Measurements from ENCODE around the gene ARMH2. TPM values are rescaled to one million over a fixed set of nuclear protein-coding genes. Genes with fewer than 3 reads are reported as not detected.

Gene ARMH2
- total and polyA plus RNA-seq, 9 of the 15 experiments (the other 6 are each of a cell fraction or from before 2014, with no cell fraction given) = not detected

DNA sequence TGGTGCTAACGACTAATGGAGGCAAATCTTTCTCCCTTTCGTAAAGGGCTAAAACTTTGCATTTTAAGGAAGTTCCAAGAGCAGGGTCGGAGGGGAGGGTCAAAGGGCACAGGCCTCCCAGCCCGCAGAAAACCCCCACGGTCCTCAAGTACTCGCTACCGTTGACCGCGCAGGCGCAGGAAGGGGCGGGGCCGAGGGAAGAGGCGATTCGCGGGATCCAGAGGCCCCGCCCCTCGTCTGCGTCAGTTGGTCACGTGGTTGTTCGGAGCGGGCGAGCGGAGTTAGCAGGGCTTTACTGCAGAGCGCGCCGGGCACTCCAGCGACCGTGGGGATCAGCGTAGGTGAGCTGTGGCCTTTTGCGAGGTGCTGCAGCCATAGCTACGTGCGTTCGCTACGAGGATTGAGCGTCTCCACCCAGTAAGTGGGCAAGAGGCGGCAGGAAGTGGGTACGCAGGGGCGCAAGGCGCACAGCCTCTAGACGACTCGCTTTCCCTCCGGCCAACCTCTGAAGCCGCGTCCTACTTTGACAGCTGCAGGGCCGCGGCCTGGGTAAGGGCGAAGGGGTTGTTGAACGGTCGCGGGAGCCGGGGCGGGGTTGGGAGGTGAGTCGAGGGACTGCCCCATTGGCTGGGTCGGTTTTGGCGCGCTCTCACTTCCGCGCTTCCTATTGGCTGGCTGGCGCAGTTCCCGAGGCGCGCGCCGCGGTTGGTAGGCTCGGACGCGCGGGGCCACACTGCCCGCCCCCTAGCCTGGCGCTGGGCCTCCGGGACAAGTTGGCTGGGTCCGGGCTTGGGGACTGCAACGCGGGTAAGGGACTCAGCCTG is 23.8 kb downstream of the ARMH2 start, which contains the start of gene GMNN (continued):
- TF ChIP-seq ZNF830 (CRISPR knock-in tag; IDR thresholded peaks at IDR 0.05) (peak; percentile 88), KAT8 (IDR thresholded peaks at IDR 0.05; ENCODE audit: low read depth) (no peak), ZNF175 (CRISPR knock-in tag; IDR thresholded peaks at IDR 0.05; ENCODE audit: low read depth) (no peak), FOS (IDR thresholded peaks at IDR 0.05; ENCODE audit: extremely low read depth, insufficient read length) (peak; percentile 85), TSC22D4 (tag; IDR thresholded peaks at IDR 0.05) (no peak), SAFB2 (IDR thresholded peaks at IDR 0.05; ENCODE audit: borderline replicate concordance, low read depth, low read length, severe bottlenecking) (no peak), HNRNPLL (IDR thresholded peaks at IDR 0.05; ENCODE audit: low read depth, low read length, poor library complexity, severe bottlenecking) (peak; percentile 54), NRF1 (conservative IDR thresholded peaks at IDR 0.05 in 1 of 2, IDR thresholded peaks at IDR 0.05 in 1 of 2) (peak; percentile 96), MCM3 (IDR thresholded peaks at IDR 0.05) (no peak), NFATC3 (IDR thresholded peaks at IDR 0.05) (no peak), ELF4 (CRISPR knock-in tag; IDR thresholded peaks at IDR 0.05) (peak; percentile 26; the same call in 1 of the 2 replicates)
- TF ChIP-seq, protein P1, sequence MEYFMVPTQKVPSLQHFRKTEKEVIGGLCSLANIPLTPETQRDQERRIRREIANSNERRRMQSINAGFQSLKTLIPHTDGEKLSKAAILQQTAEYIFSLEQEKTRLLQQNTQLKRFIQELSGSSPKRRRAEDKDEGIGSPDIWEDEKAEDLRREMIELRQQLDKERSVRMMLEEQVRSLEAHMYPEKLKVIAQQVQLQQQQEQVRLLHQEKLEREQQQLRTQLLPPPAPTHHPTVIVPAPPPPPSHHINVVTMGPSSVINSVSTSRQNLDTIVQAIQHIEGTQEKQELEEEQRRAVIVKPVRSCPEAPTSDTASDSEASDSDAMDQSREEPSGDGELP (CRISPR knock-in tag; IDR thresholded peaks at IDR 0.05; ENCODE audit: borderline replicate concordance) = peak; percentile 93; the same call in 1 of the 2 replicates
- TF ChIP-seq, protein P2, sequence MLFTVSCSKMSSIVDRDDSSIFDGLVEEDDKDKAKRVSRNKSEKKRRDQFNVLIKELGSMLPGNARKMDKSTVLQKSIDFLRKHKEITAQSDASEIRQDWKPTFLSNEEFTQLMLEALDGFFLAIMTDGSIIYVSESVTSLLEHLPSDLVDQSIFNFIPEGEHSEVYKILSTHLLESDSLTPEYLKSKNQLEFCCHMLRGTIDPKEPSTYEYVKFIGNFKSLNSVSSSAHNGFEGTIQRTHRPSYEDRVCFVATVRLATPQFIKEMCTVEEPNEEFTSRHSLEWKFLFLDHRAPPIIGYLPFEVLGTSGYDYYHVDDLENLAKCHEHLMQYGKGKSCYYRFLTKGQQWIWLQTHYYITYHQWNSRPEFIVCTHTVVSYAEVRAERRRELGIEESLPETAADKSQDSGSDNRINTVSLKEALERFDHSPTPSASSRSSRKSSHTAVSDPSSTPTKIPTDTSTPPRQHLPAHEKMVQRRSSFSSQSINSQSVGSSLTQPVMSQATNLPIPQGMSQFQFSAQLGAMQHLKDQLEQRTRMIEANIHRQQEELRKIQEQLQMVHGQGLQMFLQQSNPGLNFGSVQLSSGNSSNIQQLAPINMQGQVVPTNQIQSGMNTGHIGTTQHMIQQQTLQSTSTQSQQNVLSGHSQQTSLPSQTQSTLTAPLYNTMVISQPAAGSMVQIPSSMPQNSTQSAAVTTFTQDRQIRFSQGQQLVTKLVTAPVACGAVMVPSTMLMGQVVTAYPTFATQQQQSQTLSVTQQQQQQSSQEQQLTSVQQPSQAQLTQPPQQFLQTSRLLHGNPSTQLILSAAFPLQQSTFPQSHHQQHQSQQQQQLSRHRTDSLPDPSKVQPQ (CRISPR knock-in tag; IDR thresholded peaks at IDR 0.05; ENCODE audit: borderline replicate concordance) = no peak
- TF ChIP-seq, protein P3, sequence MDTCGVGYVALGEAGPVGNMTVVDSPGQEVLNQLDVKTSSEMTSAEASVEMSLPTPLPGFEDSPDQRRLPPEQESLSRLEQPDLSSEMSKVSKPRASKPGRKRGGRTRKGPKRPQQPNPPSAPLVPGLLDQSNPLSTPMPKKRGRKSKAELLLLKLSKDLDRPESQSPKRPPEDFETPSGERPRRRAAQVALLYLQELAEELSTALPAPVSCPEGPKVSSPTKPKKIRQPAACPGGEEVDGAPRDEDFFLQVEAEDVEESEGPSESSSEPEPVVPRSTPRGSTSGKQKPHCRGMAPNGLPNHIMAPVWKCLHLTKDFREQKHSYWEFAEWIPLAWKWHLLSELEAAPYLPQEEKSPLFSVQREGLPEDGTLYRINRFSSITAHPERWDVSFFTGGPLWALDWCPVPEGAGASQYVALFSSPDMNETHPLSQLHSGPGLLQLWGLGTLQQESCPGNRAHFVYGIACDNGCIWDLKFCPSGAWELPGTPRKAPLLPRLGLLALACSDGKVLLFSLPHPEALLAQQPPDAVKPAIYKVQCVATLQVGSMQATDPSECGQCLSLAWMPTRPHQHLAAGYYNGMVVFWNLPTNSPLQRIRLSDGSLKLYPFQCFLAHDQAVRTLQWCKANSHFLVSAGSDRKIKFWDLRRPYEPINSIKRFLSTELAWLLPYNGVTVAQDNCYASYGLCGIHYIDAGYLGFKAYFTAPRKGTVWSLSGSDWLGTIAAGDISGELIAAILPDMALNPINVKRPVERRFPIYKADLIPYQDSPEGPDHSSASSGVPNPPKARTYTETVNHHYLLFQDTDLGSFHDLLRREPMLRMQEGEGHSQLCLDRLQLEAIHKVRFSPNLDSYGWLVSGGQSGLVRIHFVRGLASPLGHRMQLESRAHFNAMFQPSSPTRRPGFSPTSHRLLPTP (IDR thresholded peaks at IDR 0.05; ENCODE audit: borderline replicate concordance, extremely low read depth, insufficient read length) = no peak
- TF ChIP-seq, protein P4, sequence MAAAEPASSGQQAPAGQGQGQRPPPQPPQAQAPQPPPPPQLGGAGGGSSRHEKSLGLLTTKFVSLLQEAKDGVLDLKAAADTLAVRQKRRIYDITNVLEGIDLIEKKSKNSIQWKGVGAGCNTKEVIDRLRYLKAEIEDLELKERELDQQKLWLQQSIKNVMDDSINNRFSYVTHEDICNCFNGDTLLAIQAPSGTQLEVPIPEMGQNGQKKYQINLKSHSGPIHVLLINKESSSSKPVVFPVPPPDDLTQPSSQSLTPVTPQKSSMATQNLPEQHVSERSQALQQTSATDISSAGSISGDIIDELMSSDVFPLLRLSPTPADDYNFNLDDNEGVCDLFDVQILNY (CRISPR knock-in tag; IDR thresholded peaks at IDR 0.05) = peak; percentile 99

Measured in K562 (cell line).